HG02678 (cell line): ENCODE results near the gene TCERG1.

ENCODE experiments used
- ATAC-seq: cut with Tn5 transposase; IDR thresholded peaks from one replicate; pipeline ENCODE4 v1.9.1; 2021; ENCODE audit warnings: mild to moderate bottlenecking, moderate library complexity; ENCODE audit not compliant: unreplicated experiment

Gene TCERG1

GRCh38 chr5:146446861-146447733 lies at the start of gene TCERG1:
TCERG1 (plus strand) TSS chr5:146447333; CDS start chr5:146447350, 17 bp downstream.
- ATAC-seq, result peak; percentile 96

GRCh38 chr5:146398826-146399225 lies 48.3 kb upstream of the TCERG1 start:
- no peak for ATAC-seq

- no peak for ATAC-seq
Measured at GRCh38 chr5:146399481-146399880, 47.7 kb upstream of the TCERG1 start.

- no peak for ATAC-seq
Measured at GRCh38 chr5:146400201-146400600, 46.9 kb upstream of the TCERG1 start.

- no peak for ATAC-seq
Measured at GRCh38 chr5:146401021-146401420, 46.1 kb upstream of the TCERG1 start.

GRCh38 chr5:146402949-146403348 lies 44.2 kb upstream of the TCERG1 start:
- no peak for ATAC-seq

GRCh38 chr5:146409054-146409671 lies 38.0 kb upstream of the TCERG1 start:
- ATAC-seq, result no peak

GRCh38 chr5:146410272-146410671 lies 36.9 kb upstream of the TCERG1 start:
- ATAC-seq, result no peak

DNA sequence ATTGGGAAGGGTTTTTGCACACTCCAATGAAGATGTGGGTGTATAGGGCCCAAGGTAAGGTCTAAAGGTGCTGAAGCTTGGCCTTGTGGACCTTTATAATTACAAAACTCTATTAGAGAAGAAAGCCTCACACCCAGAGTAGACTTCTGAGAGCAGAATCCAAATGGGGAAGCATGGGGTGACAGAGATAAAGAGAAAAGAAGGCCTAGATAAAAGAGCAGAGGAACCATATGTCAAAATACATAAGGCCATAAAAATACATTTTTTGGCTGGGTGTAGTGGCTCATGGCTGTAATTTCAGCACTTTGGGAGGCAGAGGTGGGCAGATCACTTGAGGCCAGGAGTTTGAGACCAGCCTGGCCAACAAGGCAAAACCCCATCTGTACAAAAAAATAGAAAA lies 27.4 kb upstream of the TCERG1 start:
- ATAC-seq, result no peak

- ATAC-seq, result no peak
Measured at GRCh38 chr5:146425023-146425422, 22.1 kb upstream of the TCERG1 start.

DNA sequence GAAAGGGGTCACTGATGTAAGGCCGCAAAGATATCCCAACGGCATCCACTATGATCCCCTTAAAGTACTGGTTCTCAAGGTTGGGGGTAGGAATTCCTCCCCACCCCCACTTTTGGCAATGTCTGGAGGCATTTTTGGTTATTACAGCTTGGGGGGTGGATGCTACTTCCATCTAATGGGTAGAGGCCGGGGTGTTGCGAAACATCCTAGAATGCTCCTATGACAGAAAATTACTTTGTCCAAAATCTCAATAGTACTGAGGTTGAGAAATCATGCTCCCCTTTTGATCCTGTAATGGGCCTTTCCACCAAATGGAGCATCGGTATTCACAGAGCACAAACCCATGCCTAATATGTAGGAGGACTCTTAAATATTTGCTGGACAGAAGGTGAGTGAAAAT lies 20.8 kb upstream of the TCERG1 start:
- no peak for ATAC-seq

DNA sequence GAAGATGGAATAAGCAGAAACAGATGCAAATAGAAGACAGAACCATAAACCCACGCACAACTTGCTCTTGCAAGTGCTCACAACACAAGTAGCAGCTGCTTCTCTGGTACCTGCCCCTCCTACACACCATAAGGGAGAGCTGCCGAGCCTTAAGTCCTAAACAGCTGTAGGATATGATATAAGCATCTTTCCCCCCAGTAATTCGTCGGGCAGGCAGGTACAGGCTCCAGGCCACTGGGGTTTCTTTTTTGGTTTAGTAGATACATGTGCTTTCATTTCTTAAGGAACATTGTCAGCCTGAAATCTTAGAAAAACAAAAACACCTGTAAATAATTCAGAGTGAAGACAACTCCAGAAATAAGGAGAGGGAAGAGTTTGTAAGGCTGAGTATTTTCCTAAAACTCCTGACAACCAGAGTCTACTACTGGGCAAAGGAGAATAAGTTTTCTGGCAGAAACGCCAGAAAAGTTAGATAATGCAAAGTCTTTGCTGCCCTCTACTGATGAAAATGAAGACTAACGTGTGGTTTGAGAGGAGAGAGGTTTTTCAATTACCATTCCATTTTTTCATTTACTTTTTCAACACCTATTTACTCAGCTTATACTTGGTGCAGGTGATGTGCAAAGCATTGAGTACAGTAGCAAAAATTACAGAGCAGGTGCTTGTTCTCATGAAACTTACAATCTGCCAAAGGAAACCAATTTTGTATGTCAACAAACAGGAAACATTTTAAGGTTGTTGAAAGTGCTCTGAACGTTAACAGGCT lies 20.1 kb upstream of the TCERG1 start:
- ATAC-seq, result peak; percentile 78

DNA sequence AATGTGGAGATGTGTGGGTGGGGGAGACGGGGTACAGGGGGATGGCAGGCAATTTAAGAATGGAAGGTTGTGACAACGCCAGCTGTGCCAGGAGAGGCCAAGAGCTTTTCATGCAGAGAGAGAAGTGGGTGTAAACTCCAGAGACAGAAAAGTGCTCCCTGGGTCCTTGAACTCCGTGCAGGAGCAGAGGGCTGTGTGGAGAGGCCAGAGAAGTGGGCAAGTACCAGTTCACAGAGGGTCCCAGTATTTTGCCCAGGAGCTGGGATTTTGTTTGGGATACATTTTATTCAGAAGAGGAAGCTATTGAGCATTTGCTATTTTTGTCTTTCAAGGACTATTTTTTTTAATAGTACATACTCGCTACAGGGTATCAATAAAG lies 19.5 kb upstream of the TCERG1 start:
- no peak for ATAC-seq

DNA sequence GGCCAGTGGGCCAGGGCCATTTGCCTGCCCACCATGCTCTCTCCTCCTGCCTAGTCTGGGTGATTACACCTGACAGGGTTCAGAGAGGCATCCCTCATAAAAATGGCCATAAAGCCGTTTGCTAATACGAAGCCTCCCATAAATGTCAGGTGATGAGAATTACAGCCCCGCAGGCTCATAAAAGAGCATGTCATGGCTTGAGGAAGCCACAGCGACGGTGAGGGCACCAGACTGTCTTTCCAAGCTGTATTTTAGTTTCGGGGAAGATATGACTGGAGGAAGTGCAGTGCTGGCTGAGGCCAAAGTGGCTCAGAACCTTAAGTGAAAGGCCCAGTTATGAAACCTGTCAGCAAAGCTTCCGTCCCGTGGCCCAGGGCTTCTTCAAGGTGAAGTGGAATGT lies 18.5 kb upstream of the TCERG1 start:
- no peak for ATAC-seq

- ATAC-seq, result no peak
Measured at GRCh38 chr5:146440353-146440752, 6.8 kb upstream of the TCERG1 start.

DNA sequence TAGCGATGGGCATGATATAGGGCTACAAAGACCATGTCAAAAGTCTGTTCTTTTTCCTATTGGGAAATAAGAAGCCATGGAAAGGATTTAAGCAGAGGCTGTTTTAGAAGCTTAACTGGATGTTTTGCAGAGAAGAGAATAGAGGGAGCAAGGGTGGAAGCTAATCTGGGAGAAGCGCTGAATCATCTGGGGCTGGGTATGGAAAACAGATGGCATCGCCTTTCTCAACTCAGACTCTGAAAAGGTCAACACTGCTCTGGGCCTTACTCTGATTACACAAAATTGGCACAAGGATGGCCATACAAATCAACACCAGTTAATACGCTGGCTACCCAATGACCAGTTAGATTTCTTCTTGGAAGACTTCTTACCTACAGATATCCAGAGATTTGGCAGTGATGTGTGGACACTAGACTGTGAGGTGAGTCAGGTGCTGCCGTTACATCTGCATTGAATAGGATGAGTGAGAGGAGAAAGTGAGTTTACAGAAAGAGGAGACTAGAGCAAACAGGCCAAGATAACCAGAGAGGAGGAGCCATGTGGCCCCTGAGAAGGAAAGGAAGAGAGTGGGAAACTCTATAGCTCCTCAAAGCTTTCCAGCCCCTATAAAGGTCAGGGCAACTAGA lies 6.2 kb upstream of the TCERG1 start:
- no peak for ATAC-seq

GRCh38 chr5:146441896-146442295 lies 5.2 kb upstream of the TCERG1 start:
- ATAC-seq, result no peak

DNA sequence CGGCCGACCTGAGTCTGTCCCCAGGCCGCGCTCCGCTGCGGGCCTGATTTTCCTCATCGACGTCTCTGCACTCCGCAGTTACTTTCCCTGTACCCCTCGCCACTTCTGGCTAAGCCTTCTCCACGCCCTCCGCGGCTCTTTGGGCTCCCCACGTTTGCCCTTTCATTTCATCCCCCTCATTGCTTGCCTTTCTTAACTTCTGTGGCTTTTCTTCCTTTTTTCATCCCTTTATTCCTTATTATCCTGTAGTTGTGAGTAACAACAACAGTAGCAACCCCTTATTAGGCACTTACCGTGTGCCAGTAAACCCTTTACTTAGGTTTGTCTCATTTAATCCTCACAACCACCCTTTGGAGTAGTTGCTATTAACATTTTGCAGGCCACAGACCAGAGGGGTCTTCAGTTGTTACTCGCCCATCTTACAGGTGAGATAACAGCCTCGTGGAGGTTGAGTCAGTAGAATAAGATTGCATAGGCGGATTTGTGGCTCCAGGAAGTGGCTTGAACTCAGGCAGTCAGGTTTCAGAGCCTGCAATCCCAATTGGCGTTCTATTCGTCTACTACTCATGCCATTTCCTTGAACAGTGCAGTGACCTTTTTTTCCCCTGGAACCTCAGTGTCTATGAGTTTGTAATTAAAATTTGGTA lies 724 bp downstream of the TCERG1 start:
- ATAC-seq, result peak; percentile 14

DNA sequence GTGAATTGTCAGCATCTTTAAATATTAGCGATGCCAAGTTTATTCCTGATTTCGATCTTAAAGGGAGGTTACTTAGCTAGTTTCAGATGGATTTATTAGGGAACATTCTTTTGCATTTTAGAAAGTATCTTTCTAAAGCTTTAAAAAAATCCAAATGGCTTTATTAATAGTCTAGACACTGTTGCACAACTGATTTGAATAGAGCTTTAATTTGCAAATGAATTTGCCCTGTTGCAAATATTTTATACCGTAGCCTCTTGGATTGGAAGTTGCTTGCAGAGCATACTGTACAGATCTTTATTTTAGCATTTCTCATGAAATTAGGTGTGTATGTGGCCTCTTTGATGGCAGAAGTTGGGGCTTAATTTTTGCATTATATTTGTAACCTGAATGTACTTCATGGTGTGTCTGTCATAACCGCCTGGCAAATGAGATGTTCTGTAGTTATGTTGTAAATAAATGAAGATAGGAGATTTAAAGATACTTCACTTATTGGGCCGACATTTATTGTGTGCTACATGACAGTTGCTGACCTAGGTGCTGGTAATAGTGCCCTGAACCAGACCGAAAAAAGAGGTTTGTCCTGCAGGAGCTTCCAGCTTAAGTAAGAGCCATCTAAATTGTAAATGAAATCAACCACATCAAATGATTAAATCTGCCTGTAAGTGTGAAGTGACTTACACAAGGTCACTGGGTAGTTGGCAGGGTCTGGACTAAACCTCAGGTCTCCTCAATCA lies 1.8 kb downstream of the TCERG1 start:
- ATAC-seq, result no peak

DNA sequence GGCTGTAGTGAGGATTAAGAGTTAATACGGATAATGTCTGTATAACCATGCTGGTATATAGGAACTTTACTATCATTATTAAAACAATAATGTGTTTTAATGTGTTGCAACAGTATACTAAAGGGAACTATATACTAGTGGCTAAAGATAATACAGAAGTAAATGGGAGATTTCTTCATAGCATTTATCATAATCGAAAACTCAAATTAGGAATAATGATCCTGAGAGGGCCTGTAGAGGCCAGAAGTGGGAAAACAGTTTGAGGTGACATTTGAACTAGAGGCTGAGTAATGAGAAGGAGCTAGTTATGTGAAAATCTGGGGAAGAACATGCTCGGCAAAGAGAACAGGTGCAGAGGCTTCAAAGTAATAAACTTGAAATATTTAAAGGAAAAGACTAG lies 2.9 kb downstream of the TCERG1 start:
- ATAC-seq, result no peak
